Keratinocyte (primary cell): ENCODE data around the gene FAM50B. TPM values are rescaled to one million over a fixed set of nuclear protein-coding genes. Genes with fewer than 3 reads are reported as not detected.

Source experiments
- DNase-seq: peaks from one replicate; pipeline ENCODE4 v3.0.0-alpha.2; 2011; ENCODE audit warnings: low read depth, missing footprints, low spot score
- FAIRE-seq: peaks from 2 replicates; lab custom pipeline; 2011; peaks lifted over from hg19 to GRCh38; lab: Jason Lieb, UNC
- H2AFZ ChIP-seq: 2 replicates; pipeline ENCODE4 v1.6.0; 2012; ENCODE audit warnings: low read length, control low read depth, inconsistent platforms; ENCODE audit not compliant: control insufficient read depth
- H3K27ac ChIP-seq: 2 replicates; pipeline ENCODE4 v1.5.1; 2011; ENCODE audit warnings: low read length; ENCODE audit not compliant: control insufficient read depth, insufficient read depth
- H3K27me3 ChIP-seq: 3 replicates; pipeline ENCODE4 v1.6.0; 2011; ENCODE audit warnings: low read length; ENCODE audit not compliant: control insufficient read depth, insufficient read depth; ENCODE audit errors: extremely low read depth
- H3K36me3 ChIP-seq, 2 experiments: 2 replicates in 1 of 2; 3 replicates in 1 of 2; pipeline ENCODE4 v1.5.1; 2011; ENCODE audit warnings: low read length in 2 of 2, mild to moderate bottlenecking in 1 of 2; ENCODE audit not compliant: control insufficient read depth in 2 of 2, insufficient read depth in 2 of 2; ENCODE audit errors: extremely low read depth in 1 of 2
- H3K4me1 ChIP-seq: 3 replicates; pipeline ENCODE4 v1.5.1; 2011; ENCODE audit warnings: low read length; ENCODE audit not compliant: control insufficient read depth, insufficient read depth; ENCODE audit errors: extremely low read depth
- H3K4me2 ChIP-seq: 3 replicates; pipeline ENCODE4 v1.6.0; 2011; ENCODE audit warnings: low read depth, low read length; ENCODE audit not compliant: control insufficient read depth, insufficient read depth; ENCODE audit errors: extremely low read depth
- H3K4me3 ChIP-seq, 3 experiments: fragments of 200-600 bp in 1 of 3; sonication (generic) in 1 of 3; 2 replicates in 2 of 3; 3 replicates in 1 of 3; pipeline ENCODE4 v1.5.1; 2011 to 2016; ENCODE audit warnings: low read length in 3 of 3, mild to moderate bottlenecking in 3 of 3, control low read depth in 2 of 3, inconsistent platforms in 1 of 3, low read depth in 1 of 3, mixed read lengths in 1 of 3, mixed run types in 1 of 3, moderate library complexity in 1 of 3; ENCODE audit not compliant: control insufficient read depth in 2 of 3, insufficient read depth in 2 of 3; ENCODE audit errors: extremely low read depth in 1 of 3
- H3K79me2 ChIP-seq: 2 replicates; pipeline ENCODE4 v1.6.0; 2012; ENCODE audit warnings: low read length; ENCODE audit not compliant: control insufficient read depth, insufficient read depth
- H3K9ac ChIP-seq: 3 replicates; pipeline ENCODE4 v1.6.0; 2011; ENCODE audit warnings: low read length; ENCODE audit not compliant: control insufficient read depth, insufficient read depth; ENCODE audit errors: extremely low read depth
- H3K9me1 ChIP-seq: 3 replicates; pipeline ENCODE4 v1.6.0; 2011; ENCODE audit warnings: low read length; ENCODE audit not compliant: control insufficient read depth, insufficient read depth; ENCODE audit errors: extremely low read depth
- H3K9me3 ChIP-seq: 2 replicates; pipeline ENCODE4 v1.5.1; 2012; ENCODE audit warnings: low read depth, low read length; ENCODE audit not compliant: control insufficient read depth
- H4K20me1 ChIP-seq: 3 replicates; pipeline ENCODE4 v1.6.0; 2011; ENCODE audit warnings: low read length; ENCODE audit not compliant: control insufficient read depth, insufficient read depth; ENCODE audit errors: extremely low read depth
- CTCF ChIP-seq, 3 experiments: IDR thresholded peaks in 1 of 3; conservative IDR thresholded peaks in 1 of 3; optimal IDR thresholded peaks in 1 of 3; 2 replicates in 2 of 3; 3 replicates in 1 of 3; pipeline versions ENCODE3 to v1.5.1; 2011; ENCODE audit warnings: low read length in 3 of 3, mild to moderate bottlenecking in 3 of 3, moderate library complexity in 2 of 3, control low read depth in 1 of 3, inconsistent platforms in 1 of 3; ENCODE audit not compliant: insufficient read depth in 2 of 3; ENCODE audit errors: extremely low read depth in 1 of 3
- EZH2 ChIP-seq: IDR thresholded peaks from one replicate; pipeline ENCODE4 v1.6.1; 2012; ENCODE audit warnings: inconsistent platforms, mild to moderate bottlenecking, low read length, moderate library complexity
- dilution Hi-C: fragments of 300-500 bp; cut with MboI; formaldehyde crosslinking; loops from one replicate; pipeline ENCODE4 v1.7.0; 2020; ENCODE audit warnings: low sequenced_read_pairs; ENCODE audit not compliant: extremely low pct_ligation_motif_present
- polyA plus RNA-seq, 5 experiments: library from polyadenylated mRNA; depleted of rRNA in 3 of 5; stranded (reverse) in 3 of 5; stranded (forward) in 1 of 5; unstranded in 1 of 5; fragments of >200 nt; gene quantifications; 1 replicate in 1 of 5; 2 replicates in 3 of 5; 3 replicates in 1 of 5; pipeline versions ENCODE4 v1.2.1 to v1.2.3, GENCODE V29; 2011 to 2012; ENCODE audit warnings: missing spikeins in 2 of 5, low read depth in 1 of 5, low replicate concordance in 1 of 5

The FAM50B gene
- polyA plus RNA-seq, 1 donor (not counting 4 experiments of a cell fraction or from before 2014, with no cell fraction given) = 4.0 TPM

GRCh38 chr6:3874069-3874468 is 24.9 kb downstream of the FAM50B start:
- no peaks in the 10 kb centered on the region for H3K9me1 ChIP-seq
- dilution Hi-C loops = no loop called here
- peaks cover 5% of the 10 kb centered on the region for H3K4me1 ChIP-seq
- H3K9me3 ChIP-seq = no peaks in the 10 kb centered on the region
- FAIRE-seq (no peak), DNase-seq (no peak)
- H4K20me1 ChIP-seq = no peaks in the 10 kb centered on the region
- H3K79me2 ChIP-seq = no peaks in the 10 kb centered on the region
- H3K27ac ChIP-seq = no peak overlapping the region
- TF ChIP-seq EZH2 (no peak), CTCF (optimal IDR thresholded peaks at IDR 0.05 in 1 of 3, IDR thresholded peaks at IDR 0.05 in 1 of 3, conservative IDR thresholded peaks at IDR 0.05 in 1 of 3; ENCODE audit: extremely low read depth in 1 of 3, insufficient read depth in 2 of 3, low read length in 3 of 3) (no peak)
- H3K4me3 ChIP-seq = no peak overlapping the region
- peaks cover 3% of the 10 kb centered on the region for H3K27me3 ChIP-seq
- H3K9ac ChIP-seq = no peak overlapping the region
- no peaks in the 10 kb centered on the region for H3K36me3 ChIP-seq
- H3K4me2 ChIP-seq = no peak overlapping the region
- H2AFZ ChIP-seq = no peak overlapping the region

GRCh38 chr6:3875486-3875885 is 26.3 kb downstream of the FAM50B start:
- H3K9me3 ChIP-seq = no peaks in the 10 kb centered on the region
- H3K9me1 ChIP-seq = no peaks in the 10 kb centered on the region
- H3K27ac ChIP-seq = no peak overlapping the region
- DNase-seq (no peak), FAIRE-seq (no peak)
- H3K4me1 ChIP-seq = peaks cover 5% of the 10 kb centered on the region
- no peak overlapping the region for H3K4me3 ChIP-seq
- TF ChIP-seq EZH2 (no peak), CTCF (optimal IDR thresholded peaks at IDR 0.05 in 1 of 3, IDR thresholded peaks at IDR 0.05 in 1 of 3, conservative IDR thresholded peaks at IDR 0.05 in 1 of 3; ENCODE audit: extremely low read depth in 1 of 3, insufficient read depth in 2 of 3, low read length in 3 of 3) (no peak)
- H3K79me2 ChIP-seq = no peaks in the 10 kb centered on the region
- H3K27me3 ChIP-seq = peaks cover 3% of the 10 kb centered on the region
- no peak overlapping the region for H3K9ac ChIP-seq
- no peak overlapping the region for H3K4me2 ChIP-seq
- H3K36me3 ChIP-seq = no peaks in the 10 kb centered on the region
- no peak overlapping the region for H2AFZ ChIP-seq
- dilution Hi-C loops = no loop called here
- no peaks in the 10 kb centered on the region for H4K20me1 ChIP-seq
